Astrocyte (in vitro differentiated cells and primary cell): ENCODE measurements around the gene MTRR. TPM values are rescaled to one million over a fixed set of nuclear protein-coding genes. Genes with fewer than 3 reads are reported as not detected.
A peak's percentile ranks its signal among the peaks of the same experiment; 100 is the strongest.

Experiments
- DNase-seq: peaks from one replicate; pipeline ENCODE4 v3.0.0-alpha.2; 2010; ENCODE audit warnings: low read depth
- FAIRE-seq: peaks from 2 replicates; lab custom pipeline; 2011; peaks lifted over from hg19 to GRCh38; lab: Jason Lieb, UNC
- H2AFZ ChIP-seq: 2 replicates; pipeline ENCODE4 v1.6.0; 2012; ENCODE audit warnings: low read depth, low read length, inconsistent platforms
- H3K27ac ChIP-seq: 2 replicates; pipeline ENCODE4 v1.5.1; 2011; ENCODE audit warnings: low read depth, low read length, inconsistent platforms
- H3K27me3 ChIP-seq: 2 replicates; pipeline ENCODE4 v1.6.0; 2011; ENCODE audit warnings: low read length, inconsistent platforms; ENCODE audit not compliant: insufficient read depth
- H3K36me3 ChIP-seq: 2 replicates; pipeline ENCODE4 v1.5.1; 2011; ENCODE audit warnings: low read length, inconsistent platforms; ENCODE audit not compliant: insufficient read depth
- H3K4me1 ChIP-seq: 2 replicates; pipeline ENCODE4 v1.5.1; 2011; ENCODE audit warnings: low read length, inconsistent platforms; ENCODE audit not compliant: insufficient read depth
- H3K4me2 ChIP-seq: 2 replicates; pipeline ENCODE4 v1.6.0; 2012; ENCODE audit warnings: low read length, inconsistent platforms
- H3K4me3 ChIP-seq: 2 replicates; pipeline ENCODE4 v1.5.1; 2011; ENCODE audit warnings: low read depth, mild to moderate bottlenecking, low read length, inconsistent platforms; ENCODE audit not compliant: insufficient read depth
- H3K79me2 ChIP-seq: 2 replicates; pipeline ENCODE4 v1.6.0; 2012; ENCODE audit warnings: mild to moderate bottlenecking, low read length, inconsistent platforms; ENCODE audit not compliant: insufficient read depth
- H3K9ac ChIP-seq: 2 replicates; pipeline ENCODE4 v1.6.0; 2012; ENCODE audit warnings: mild to moderate bottlenecking, low read length, inconsistent platforms
- H3K9me3 ChIP-seq: 2 replicates; pipeline ENCODE4 v1.5.1; 2012; ENCODE audit warnings: low read depth, mild to moderate bottlenecking, low read length, inconsistent platforms; ENCODE audit not compliant: insufficient read depth
- H4K20me1 ChIP-seq: 2 replicates; pipeline ENCODE4 v1.6.0; 2012; ENCODE audit warnings: low read length, inconsistent platforms; ENCODE audit not compliant: insufficient read depth
- H3K27ac Mint-ChIP-seq: one replicate; pipeline ENCODE4 v1.8.0; 2021; ENCODE audit warnings: mild to moderate bottlenecking, mixed read lengths; ENCODE audit not compliant: unreplicated experiment
- H3K27me3 Mint-ChIP-seq: one replicate; pipeline ENCODE4 v1.8.0; 2021; ENCODE audit warnings: low read depth, mixed read lengths; ENCODE audit not compliant: unreplicated experiment
- H3K36me3 Mint-ChIP-seq: one replicate; pipeline ENCODE4 v1.8.0; 2021; ENCODE audit warnings: low read depth, mixed read lengths; ENCODE audit not compliant: unreplicated experiment
- H3K4me1 Mint-ChIP-seq: one replicate; pipeline ENCODE4 v1.8.0; 2021; ENCODE audit warnings: low read depth, mixed read lengths; ENCODE audit not compliant: unreplicated experiment
- H3K4me3 Mint-ChIP-seq: one replicate; pipeline ENCODE4 v1.8.0; 2021; ENCODE audit warnings: mild to moderate bottlenecking, moderate library complexity, mixed read lengths; ENCODE audit not compliant: unreplicated experiment
- H3K9me3 Mint-ChIP-seq: one replicate; pipeline ENCODE4 v1.8.0; 2021; ENCODE audit warnings: mild to moderate bottlenecking, mixed read lengths; ENCODE audit not compliant: unreplicated experiment
- CTCF ChIP-seq: IDR thresholded peaks from 2 replicates; pipeline ENCODE4 v1.5.1; 2011; ENCODE audit warnings: low read depth, mild to moderate bottlenecking, inconsistent platforms, low read length, moderate library complexity; ENCODE audit not compliant: insufficient read depth
- EZH2 ChIP-seq: IDR thresholded peaks from 2 replicates; pipeline ENCODE4 v1.6.1; 2012; ENCODE audit warnings: mild to moderate bottlenecking, low read length, inconsistent platforms; ENCODE audit not compliant: insufficient read depth
- total RNA-seq: library from RNA; stranded (reverse); gene quantifications from 2 replicates; pipeline ENCODE4 v1.2.1, GENCODE V29; 2021

MTRR gene
- total RNA-seq, 1 donor from 2014 or later: 32.2 TPM

- Histone ChIP-seq H3K27me3 (no peaks in the 10 kb centered on the region), H3K27ac (peak overlapping the region; percentile 6), H4K20me1 (no peaks in the 10 kb centered on the region), H3K4me3 (no peak overlapping the region), H3K4me2 (no peak overlapping the region), H3K36me3 (peaks cover 20% of the 10 kb centered on the region), H2AFZ (no peak overlapping the region), H3K4me1 (no peaks in the 10 kb centered on the region), H3K79me2 (no peaks in the 10 kb centered on the region), H3K9ac (no peak overlapping the region), H3K9me3 (no peaks in the 10 kb centered on the region)
- Mint-ChIP-seq H3K27ac (no peak overlapping the region), H3K27me3 (no peaks in the 10 kb centered on the region), H3K36me3 (peaks cover 27% of the 10 kb centered on the region), H3K9me3 (peaks cover 2% of the 10 kb centered on the region), H3K4me3 (no peak overlapping the region), H3K4me1 (peaks cover 7% of the 10 kb centered on the region)
- TF ChIP-seq EZH2 (no peak), CTCF (no peak)
- DNase-seq (no peak), FAIRE-seq (no peak)
These were observed 34.0 kb downstream of the MTRR start for GRCh38 chr5:7902666-7903625.

GRCh38 chr5:7904170-7904569 is 35.2 kb downstream of the MTRR start:
- FAIRE-seq (no peak), DNase-seq (peak; percentile 74)
- Histone ChIP-seq H3K27me3 (no peaks in the 10 kb centered on the region), H2AFZ (no peak overlapping the region), H4K20me1 (no peaks in the 10 kb centered on the region), H3K9me3 (no peaks in the 10 kb centered on the region), H3K4me2 (peak overlapping the region; percentile 28), H3K4me3 (no peak overlapping the region), H3K9ac (no peak overlapping the region), H3K36me3 (peaks cover 12% of the 10 kb centered on the region), H3K27ac (peak overlapping the region; percentile 28), H3K79me2 (no peaks in the 10 kb centered on the region), H3K4me1 (no peaks in the 10 kb centered on the region)
- Mint-ChIP-seq H3K4me3 (no peak overlapping the region), H3K9me3 (peaks cover 3% of the 10 kb centered on the region), H3K36me3 (peaks cover 35% of the 10 kb centered on the region), H3K27me3 (no peaks in the 10 kb centered on the region), H3K27ac (no peak overlapping the region), H3K4me1 (peaks cover 7% of the 10 kb centered on the region)
- TF ChIP-seq EZH2 (no peak), CTCF (no peak)

GRCh38 chr5:7907612-7908011 is 38.7 kb downstream of the MTRR start:
- Histone ChIP-seq H3K4me3 (no peak overlapping the region), H2AFZ (no peak overlapping the region), H3K4me1 (no peaks in the 10 kb centered on the region), H3K27me3 (no peaks in the 10 kb centered on the region), H3K4me2 (no peak overlapping the region), H3K79me2 (no peaks in the 10 kb centered on the region), H3K27ac (no peak overlapping the region), H3K36me3 (no peaks in the 10 kb centered on the region), H4K20me1 (no peaks in the 10 kb centered on the region), H3K9ac (no peak overlapping the region), H3K9me3 (no peaks in the 10 kb centered on the region)
- Mint-ChIP-seq H3K27me3 (no peaks in the 10 kb centered on the region), H3K4me3 (no peak overlapping the region), H3K9me3 (peaks cover 9% of the 10 kb centered on the region), H3K27ac (no peak overlapping the region), H3K36me3 (peaks cover 39% of the 10 kb centered on the region), H3K4me1 (peaks cover 7% of the 10 kb centered on the region)
- no peak for FAIRE-seq
- TF ChIP-seq EZH2: no peak
- TF ChIP-seq CTCF: no peak
- no peak for DNase-seq
